GDM1 (cell line): ENCODE results near the gene DENND5B.
"Not testable (repeated sequence)": the region's sequence is repeated elsewhere in the genome, so short reads cannot be mapped to it uniquely, and the experiment has no call there.

Experiments used
- DNase-seq: peaks from one replicate; lab custom pipeline; 2025; lab: John Stamatoyannopoulos, UW

DENND5B gene

GRCh38 chr12:31591380-31591901 lies 505 bp upstream of the DENND5B start:
- no peak for DNase-seq

- DNase-seq, result no peak
Observed at GRCh38 chr12:31589904-31590641, 863 bp downstream of the DENND5B start.

GRCh38 chr12:31589598-31589903 lies 1.4 kb downstream of the DENND5B start:
- DNase-seq, result no peak

GRCh38 chr12:31588976-31589375 lies 2.0 kb downstream of the DENND5B start:
- no peak for DNase-seq

GRCh38 chr12:31586728-31587127 lies 4.2 kb downstream of the DENND5B start:
- no peak for DNase-seq

- DNase-seq, result no peak
Observed at GRCh38 chr12:31585895-31586294, 5.0 kb downstream of the DENND5B start.

GRCh38 chr12:31585271-31585670 lies 5.7 kb downstream of the DENND5B start:
- no peak for DNase-seq

GRCh38 chr12:31584782-31585181 lies 6.2 kb downstream of the DENND5B start:
- no peak for DNase-seq

GRCh38 chr12:31583878-31584277 lies 7.1 kb downstream of the DENND5B start:
- no peak for DNase-seq

GRCh38 chr12:31582155-31582554 lies 8.8 kb downstream of the DENND5B start:
- no peak for DNase-seq

- DNase-seq, result no peak
Observed at GRCh38 chr12:31578632-31579031, 12.3 kb downstream of the DENND5B start.

- DNase-seq, result no peak
Observed at GRCh38 chr12:31574803-31575575, 15.9 kb downstream of the DENND5B start.

- not testable (repeated sequence) for DNase-seq
Observed at GRCh38 chr12:31574367-31574766, 16.6 kb downstream of the DENND5B start.

- DNase-seq, result no peak
Observed at GRCh38 chr12:31572900-31573600, 17.9 kb downstream of the DENND5B start.

GRCh38 chr12:31570880-31571279 lies 20.1 kb downstream of the DENND5B start:
- DNase-seq, result no peak

- DNase-seq, result not testable (repeated sequence)
Observed at GRCh38 chr12:31569517-31569916, 21.4 kb downstream of the DENND5B start.

GRCh38 chr12:31568498-31568897 lies 22.4 kb downstream of the DENND5B start:
- DNase-seq, result no peak

GRCh38 chr12:31567029-31567428 lies 23.9 kb downstream of the DENND5B start:
- no peak for DNase-seq

- no peak for DNase-seq
Observed at GRCh38 chr12:31566547-31566946, 24.4 kb downstream of the DENND5B start.

- no peak for DNase-seq
Observed at GRCh38 chr12:31562594-31563328, 28.2 kb downstream of the DENND5B start.

GRCh38 chr12:31560516-31560915 lies 30.4 kb downstream of the DENND5B start:
- DNase-seq, result no peak

- DNase-seq, result no peak
Observed at GRCh38 chr12:31558521-31558920, 32.4 kb downstream of the DENND5B start.
